ENCODE data around the gene CD300C.
"Not testable (repeated sequence)": the region's sequence is repeated elsewhere in the genome, so short reads cannot be mapped to it uniquely, and the experiment has no call there.

CD300C gene

GRCh38 chr17:74582633-74583032, 36.7 kb upstream of the CD300C start:
- TF ChIP-seq, protein P1, sequence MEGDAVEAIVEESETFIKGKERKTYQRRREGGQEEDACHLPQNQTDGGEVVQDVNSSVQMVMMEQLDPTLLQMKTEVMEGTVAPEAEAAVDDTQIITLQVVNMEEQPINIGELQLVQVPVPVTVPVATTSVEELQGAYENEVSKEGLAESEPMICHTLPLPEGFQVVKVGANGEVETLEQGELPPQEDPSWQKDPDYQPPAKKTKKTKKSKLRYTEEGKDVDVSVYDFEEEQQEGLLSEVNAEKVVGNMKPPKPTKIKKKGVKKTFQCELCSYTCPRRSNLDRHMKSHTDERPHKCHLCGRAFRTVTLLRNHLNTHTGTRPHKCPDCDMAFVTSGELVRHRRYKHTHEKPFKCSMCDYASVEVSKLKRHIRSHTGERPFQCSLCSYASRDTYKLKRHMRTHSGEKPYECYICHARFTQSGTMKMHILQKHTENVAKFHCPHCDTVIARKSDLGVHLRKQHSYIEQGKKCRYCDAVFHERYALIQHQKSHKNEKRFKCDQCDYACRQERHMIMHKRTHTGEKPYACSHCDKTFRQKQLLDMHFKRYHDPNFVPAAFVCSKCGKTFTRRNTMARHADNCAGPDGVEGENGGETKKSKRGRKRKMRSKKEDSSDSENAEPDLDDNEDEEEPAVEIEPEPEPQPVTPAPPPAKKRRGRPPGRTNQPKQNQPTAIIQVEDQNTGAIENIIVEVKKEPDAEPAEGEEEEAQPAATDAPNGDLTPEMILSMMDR (IDR thresholded peaks at IDR 0.05) = no peak
- TF ChIP-seq ZFX (IDR thresholded peaks at IDR 0.05; ENCODE audit: borderline replicate concordance) = no peak
- no peak overlapping the region for H3K27ac ChIP-seq

DNA sequence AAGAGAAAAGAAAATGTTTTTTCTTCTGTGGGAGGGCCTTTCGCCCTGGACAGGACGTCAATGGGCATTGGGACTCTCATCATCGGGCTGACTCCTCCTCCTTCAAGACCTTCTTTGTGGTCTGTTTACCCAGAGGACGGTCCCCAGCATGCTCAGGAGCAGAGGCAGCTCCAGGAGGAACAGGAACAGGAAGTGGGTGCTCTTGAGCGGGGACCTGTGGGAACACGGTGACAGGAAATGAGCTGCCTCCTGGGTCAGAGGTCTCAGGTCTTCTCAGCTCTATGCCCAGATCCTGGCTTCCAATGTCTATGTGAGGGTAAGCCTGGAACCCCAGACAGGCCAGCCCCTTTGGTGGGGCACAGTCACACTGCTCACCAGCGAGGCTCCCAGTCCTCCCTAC, 34.0 kb upstream of the CD300C start:
- no peak overlapping the region for H3K27ac ChIP-seq
- TF ChIP-seq, protein P1 (IDR thresholded peaks at IDR 0.05) = no peak
- TF ChIP-seq ZFX (IDR thresholded peaks at IDR 0.05; ENCODE audit: borderline replicate concordance) = no peak

- no peak overlapping the region for H3K27ac ChIP-seq
- no peak for TF ChIP-seq ZFX (IDR thresholded peaks at IDR 0.05; ENCODE audit: borderline replicate concordance)
- TF ChIP-seq, protein P1 (IDR thresholded peaks at IDR 0.05) = no peak
Measured at GRCh38 chr17:74578979-74579378, 33.1 kb upstream of the CD300C start.

GRCh38 chr17:74574489-74575142, 28.7 kb upstream of the CD300C start:
- no peak overlapping the region for H3K27ac ChIP-seq
- no peak for TF ChIP-seq ZFX (IDR thresholded peaks at IDR 0.05; ENCODE audit: borderline replicate concordance)
- TF ChIP-seq, protein P1 (IDR thresholded peaks at IDR 0.05) = no peak

GRCh38 chr17:74573635-74574034, 27.7 kb upstream of the CD300C start:
- not testable (repeated sequence) for H3K27ac ChIP-seq

GRCh38 chr17:74573169-74573568, 27.3 kb upstream of the CD300C start:
- H3K27ac ChIP-seq = no peak overlapping the region
- no peak for TF ChIP-seq ZFX (IDR thresholded peaks at IDR 0.05; ENCODE audit: borderline replicate concordance)
- TF ChIP-seq, protein P1 (IDR thresholded peaks at IDR 0.05) = no peak

DNA sequence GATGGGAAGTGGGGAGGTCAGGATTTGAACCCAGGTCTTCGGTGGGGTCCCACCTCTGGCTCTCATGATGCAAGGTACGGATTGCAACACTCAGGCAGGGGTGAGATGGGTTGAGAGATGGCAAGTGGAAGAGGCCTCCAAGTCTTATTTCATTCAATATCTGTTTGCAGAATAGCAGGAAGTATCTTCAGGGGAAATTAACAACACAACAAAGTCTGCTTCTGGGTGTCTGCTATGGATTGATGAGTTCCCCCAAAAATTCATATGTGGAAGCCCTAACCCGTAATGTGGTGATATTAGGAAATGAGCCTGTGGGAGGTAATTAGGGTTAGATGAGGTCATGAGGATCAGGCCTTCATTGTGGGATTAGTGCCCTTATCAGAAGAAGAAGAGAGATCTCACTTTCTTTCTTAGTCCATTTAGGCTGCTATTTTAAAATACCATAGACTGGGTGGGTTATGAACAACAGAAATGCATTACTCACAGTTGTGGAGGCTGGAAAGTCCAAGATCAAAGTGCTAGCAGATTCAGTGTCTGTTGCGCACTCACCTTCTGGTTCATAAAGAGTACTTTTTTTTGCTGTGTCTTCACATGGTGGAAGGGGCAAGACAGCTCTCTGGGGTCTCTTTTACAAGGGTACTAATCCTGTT, 25.8 kb upstream of the CD300C start:
- TF ChIP-seq ZFX (IDR thresholded peaks at IDR 0.05; ENCODE audit: borderline replicate concordance) = no peak
- TF ChIP-seq, protein P1 (IDR thresholded peaks at IDR 0.05) = no peak
- no peak overlapping the region for H3K27ac ChIP-seq

Data from 22Rv1 (cell line).